ENCODE results near the gene BRWD1. TPM values are rescaled to one million over a fixed set of nuclear protein-coding genes. Genes with fewer than 3 reads are reported as not detected.

Gene BRWD1
- total and polyA plus RNA-seq, 10 donors: 7.2 to 98.0 (median 55.7) TPM

DNA sequence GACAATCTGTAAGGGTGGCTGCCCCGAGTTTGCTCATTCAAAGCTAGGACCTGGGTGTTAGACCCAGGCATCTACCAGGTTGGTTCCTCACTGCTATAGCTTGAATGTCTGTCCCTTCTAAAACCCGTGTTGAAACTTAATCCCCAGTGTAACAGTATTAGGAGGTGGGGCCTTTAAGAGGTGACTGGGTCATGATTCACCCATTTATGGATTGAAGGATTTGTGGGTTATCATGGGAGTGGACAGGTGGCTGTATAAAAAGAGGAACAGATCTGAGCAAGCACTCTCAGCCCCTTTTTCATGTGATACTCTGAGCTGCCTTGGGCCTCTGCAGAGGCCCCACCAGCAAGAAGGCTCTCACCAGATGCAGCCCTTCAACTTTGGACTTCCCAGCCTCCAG lies 159.6 kb downstream of the BRWD1 start:
- 86 to 95% (median 92%) methylated on average over 2 of the region's 2 CpGs for WGBS, 5 donors
- DNase-seq: no peak
- TF ChIP-seq POLR2A (IDR thresholded peaks at IDR 0.05) (no peak), POLR2AphosphoS5 (IDR thresholded peaks at IDR 0.05) (no peak), CTCF (IDR thresholded peaks at IDR 0.05 in 8 of 11, conservative IDR thresholded peaks at IDR 0.05 in 3 of 11) (no peak)
- no peaks in the 10 kb centered on the region for H3K27me3 ChIP-seq (replicated peaks in 1 of 7)
- no peak overlapping the region for H3K4me3 ChIP-seq
- no peaks in the 10 kb centered on the region for H3K9me3 ChIP-seq
- no peaks in the 10 kb centered on the region for H3K4me1 ChIP-seq
- intact Hi-C loops (cut with DNase I; ENCODE audit: low total_unique reads): no loop called here
- H3K36me3 ChIP-seq: no peaks in the 10 kb centered on the region
- no peak overlapping the region for H3K27ac ChIP-seq

GRCh38 chr21:39153373-39153772 lies 160.1 kb downstream of the BRWD1 start:
- Histone ChIP-seq H3K36me3 (no peaks in the 10 kb centered on the region), H3K27me3 (replicated peaks in 1 of 7) (no peaks in the 10 kb centered on the region), H3K9me3 (no peaks in the 10 kb centered on the region), H3K27ac (no peak overlapping the region), H3K4me3 (no peak overlapping the region), H3K4me1 (no peaks in the 10 kb centered on the region)
- no peak for DNase-seq
- WGBS, 5 donors: 88 to 95% (median 92%) methylated on average over 2 of the region's 2 CpGs
- intact Hi-C loops (cut with DNase I; ENCODE audit: low total_unique reads): no loop called here
- TF ChIP-seq CTCF (IDR thresholded peaks at IDR 0.05 in 8 of 11, conservative IDR thresholded peaks at IDR 0.05 in 3 of 11): peak in 2 of 11 experiments; percentile 29
- no peak for TF ChIP-seq POLR2AphosphoS5 (IDR thresholded peaks at IDR 0.05)

DNA sequence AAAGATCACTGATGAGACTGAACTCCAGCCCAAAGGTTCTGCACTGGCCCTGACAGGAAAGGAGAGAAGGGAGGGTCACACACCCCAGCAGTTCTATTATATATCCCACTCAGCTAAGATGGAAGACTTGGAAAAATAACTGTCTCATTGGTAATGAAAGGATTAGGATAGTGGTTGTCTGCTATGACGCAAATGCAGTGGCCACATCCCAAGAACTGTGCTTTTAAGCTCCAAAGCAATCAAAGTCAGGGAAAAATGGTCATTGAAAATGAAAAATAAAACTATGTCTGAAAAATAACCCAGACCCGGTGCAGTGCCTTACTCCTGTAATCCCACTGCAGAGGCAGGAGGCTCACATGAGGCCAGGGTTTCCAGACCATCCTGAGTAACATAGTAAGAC lies 161.2 kb downstream of the BRWD1 start:
- TF ChIP-seq POLR2A (IDR thresholded peaks at IDR 0.05) (no peak), POLR2AphosphoS5 (IDR thresholded peaks at IDR 0.05) (no peak), CTCF (IDR thresholded peaks at IDR 0.05 in 8 of 11, conservative IDR thresholded peaks at IDR 0.05 in 3 of 11) (no peak)
- Histone ChIP-seq H3K36me3 (no peaks in the 10 kb centered on the region), H3K4me3 (no peak overlapping the region), H3K27me3 (replicated peaks in 1 of 7) (no peaks in the 10 kb centered on the region), H3K27ac (no peak overlapping the region), H3K4me1 (no peaks in the 10 kb centered on the region), H3K9me3 (no peaks in the 10 kb centered on the region)
- WGBS, 5 donors: 90 to 100% (median 95%) methylated on average over 2 of the region's 2 CpGs
- intact Hi-C loops (cut with DNase I; ENCODE audit: low total_unique reads): no loop called here
- no peak for DNase-seq

GRCh38 chr21:39150877-39151276 lies 162.6 kb downstream of the BRWD1 start:
- Histone ChIP-seq H3K27ac (no peak overlapping the region), H3K36me3 (no peaks in the 10 kb centered on the region), H3K9me3 (no peaks in the 10 kb centered on the region), H3K4me1 (no peaks in the 10 kb centered on the region), H3K27me3 (replicated peaks in 1 of 7) (no peaks in the 10 kb centered on the region), H3K4me3 (no peak overlapping the region)
- TF ChIP-seq POLR2AphosphoS5 (IDR thresholded peaks at IDR 0.05) (no peak), POLR2A (IDR thresholded peaks at IDR 0.05) (no peak), CTCF (IDR thresholded peaks at IDR 0.05 in 8 of 11, conservative IDR thresholded peaks at IDR 0.05 in 3 of 11) (no peak)
- intact Hi-C loops (cut with DNase I; ENCODE audit: low total_unique reads): no loop called here
- no peak for DNase-seq
